ENCODE results near the gene BTBD16.

BTBD16 gene

GRCh38 chr10:122323941-122324675 lies 53.0 kb downstream of the BTBD16 start:
- DNase-seq, result no peak

- no peak for DNase-seq
Measured at GRCh38 chr10:122325235-122325634, 54.1 kb downstream of the BTBD16 start.

GRCh38 chr10:122326385-122326784 lies 55.3 kb downstream of the BTBD16 start:
- DNase-seq, result no peak

GRCh38 chr10:122326806-122327205 lies 55.7 kb downstream of the BTBD16 start:
- no peak for DNase-seq

- no peak for DNase-seq
Measured at GRCh38 chr10:122327237-122328206, 56.4 kb downstream of the BTBD16 start.

GRCh38 chr10:122328676-122329075 lies 57.6 kb downstream of the BTBD16 start:
- DNase-seq, result no peak

GRCh38 chr10:122329416-122329815 lies 58.3 kb downstream of the BTBD16 start:
- DNase-seq, result no peak

- DNase-seq, result no peak
Measured at GRCh38 chr10:122331100-122331499, 60.0 kb downstream of the BTBD16 start.

GRCh38 chr10:122331615-122332446 lies 60.7 kb downstream of the BTBD16 start:
- no peak for DNase-seq

GRCh38 chr10:122333037-122333436 lies 61.9 kb downstream of the BTBD16 start:
- no peak for DNase-seq

GRCh38 chr10:122336332-122336731 lies 65.2 kb downstream of the BTBD16 start:
- DNase-seq, result no peak

- no peak for DNase-seq
Measured at GRCh38 chr10:122336961-122337360, 65.9 kb downstream of the BTBD16 start.

- DNase-seq, result no peak
Measured at GRCh38 chr10:122338609-122339441, 67.7 kb downstream of the BTBD16 start.

GRCh38 chr10:122341141-122341810 lies 70.2 kb downstream of the BTBD16 start:
- DNase-seq, result no peak

- peak; percentile 11 for DNase-seq
Measured at GRCh38 chr10:122342293-122343134, 71.4 kb downstream of the BTBD16 start.

GRCh38 chr10:122343135-122343800 lies 72.2 kb downstream of the BTBD16 start:
- no peak for DNase-seq

GRCh38 chr10:122343936-122344335 lies 72.8 kb downstream of the BTBD16 start:
- no peak for DNase-seq

GRCh38 chr10:122344741-122345258 lies 73.7 kb downstream of the BTBD16 start:
- DNase-seq, result no peak

GRCh38 chr10:122346326-122346950 lies 75.3 kb downstream of the BTBD16 start:
- DNase-seq, result no peak

Data from COR-L47 (cell line).